CD4-positive, alpha-beta T cell (primary cell): Measurements from ENCODE around the gene NYAP2. TPM values are rescaled to one million over a fixed set of nuclear protein-coding genes. Genes with fewer than 3 reads are reported as not detected.

Experiments
- ATAC-seq: fragments of 200-7000 bp; cut with Tn5 transposase; one replicate; pipeline ENCODE4 v1.10.0; 2022; ENCODE audit warnings: mild to moderate bottlenecking; ENCODE audit not compliant: poor library complexity
- CTCF ChIA-PET: fragments of 350-600 bp; sonication (Branson Sonifier 250); formaldehyde crosslinking; loops from one replicate; lab custom pipeline; 2021; ENCODE audit warnings: antibody characterized with exemption, inconsistent platforms; lab: Charles Lee
- POLR2A ChIA-PET: fragments of 350-600 bp; sonication (Branson Sonifier 250); formaldehyde crosslinking; loops from one replicate; lab custom pipeline; 2021; ENCODE audit warnings: antibody characterized with exemption, inconsistent platforms; lab: Charles Lee
- DNase-seq, 14 experiments: peaks; one replicate each; pipeline ENCODE4 v3.0.0-alpha.2; 2013 to 2020; ENCODE audit warnings: mixed read lengths in 2 of 14
- H3K27ac ChIP-seq, 2 donors: one replicate each; pipeline versions ENCODE4 v1.5.1 to v1.7.0; 2013; ENCODE audit warnings: low read length in 2 of 2, low read depth in 1 of 2, mild to moderate bottlenecking in 1 of 2
- H3K27me3 ChIP-seq, 2 experiments: 1 replicate in 1 of 2; 2 replicates in 1 of 2; pipeline versions ENCODE4 v1.6.1 to v1.7.0; 2013; ENCODE audit warnings: low read length in 2 of 2, control low read depth in 1 of 2, mild to moderate bottlenecking in 1 of 2, moderate library complexity in 1 of 2; ENCODE audit not compliant: insufficient read depth in 2 of 2, control insufficient read depth in 1 of 2
- H3K36me3 ChIP-seq: one replicate; pipeline ENCODE4 v1.6.1; 2013; ENCODE audit warnings: low read length, control low read depth; ENCODE audit not compliant: insufficient read depth
- H3K4me1 ChIP-seq: one replicate; pipeline ENCODE4 v1.6.1; 2013; ENCODE audit warnings: low read length, control low read depth; ENCODE audit not compliant: insufficient read depth
- H3K4me3 ChIP-seq: one replicate; pipeline ENCODE4 v1.5.1; 2013; ENCODE audit warnings: mild to moderate bottlenecking, low read length, moderate library complexity
- H3K9me3 ChIP-seq, 2 experiments: 1 replicate in 1 of 2; 2 replicates in 1 of 2; pipeline versions ENCODE4 v1.6.1 to v1.7.0; 2013; ENCODE audit warnings: low read length in 2 of 2, mild to moderate bottlenecking in 2 of 2, control low read depth in 1 of 2, moderate library complexity in 1 of 2; ENCODE audit not compliant: control insufficient read depth in 1 of 2, insufficient read depth in 1 of 2
- H3K27ac Mint-ChIP-seq: one replicate; pipeline ENCODE4 v1.8.0; 2020; ENCODE audit warnings: mixed read lengths
- H3K27me3 Mint-ChIP-seq: one replicate; pipeline ENCODE4 v1.8.0; 2021; ENCODE audit warnings: mixed read lengths
- H3K36me3 Mint-ChIP-seq: one replicate; pipeline ENCODE4 v1.8.0; 2021; ENCODE audit warnings: low read depth, mixed read lengths
- H3K4me1 Mint-ChIP-seq: one replicate; pipeline ENCODE4 v1.8.0; 2021; ENCODE audit warnings: low read depth, mixed read lengths
- H3K4me3 Mint-ChIP-seq: one replicate; pipeline ENCODE4 v1.8.0; 2020; ENCODE audit warnings: mild to moderate bottlenecking, mixed read lengths
- H3K9me3 Mint-ChIP-seq: one replicate; pipeline ENCODE4 v1.8.0; 2020; ENCODE audit warnings: mixed read lengths
- CTCF ChIP-seq: fragments of 200-600 bp; IDR thresholded peaks from one replicate; pipeline ENCODE4 v1.8.0; 2022; ENCODE audit warnings: antibody characterized with exemption, mild to moderate bottlenecking
- intact Hi-C, 2 experiments: fragments of 100-400 bp; cut with DNase I in 1 of 2; cut with micrococcal nuclease in 1 of 2; formaldehyde crosslinking; loops; one replicate each; pipeline versions ENCODE4 v1.15.1 to v1.9.0; 2023 to 2025; cut with DNase I, micrococcal nuclease
- total RNA-seq, 174 experiments: library from RNA in 2 of 174; stranded (reverse) in 2 of 174; gene quantifications; one replicate each; pipeline ENCODE4 v1.2.3 and lab custom pipeline; 2021 to 2026

Gene NYAP2
- total RNA-seq, 2 experiments from 2014 or later, result not detected

DNA sequence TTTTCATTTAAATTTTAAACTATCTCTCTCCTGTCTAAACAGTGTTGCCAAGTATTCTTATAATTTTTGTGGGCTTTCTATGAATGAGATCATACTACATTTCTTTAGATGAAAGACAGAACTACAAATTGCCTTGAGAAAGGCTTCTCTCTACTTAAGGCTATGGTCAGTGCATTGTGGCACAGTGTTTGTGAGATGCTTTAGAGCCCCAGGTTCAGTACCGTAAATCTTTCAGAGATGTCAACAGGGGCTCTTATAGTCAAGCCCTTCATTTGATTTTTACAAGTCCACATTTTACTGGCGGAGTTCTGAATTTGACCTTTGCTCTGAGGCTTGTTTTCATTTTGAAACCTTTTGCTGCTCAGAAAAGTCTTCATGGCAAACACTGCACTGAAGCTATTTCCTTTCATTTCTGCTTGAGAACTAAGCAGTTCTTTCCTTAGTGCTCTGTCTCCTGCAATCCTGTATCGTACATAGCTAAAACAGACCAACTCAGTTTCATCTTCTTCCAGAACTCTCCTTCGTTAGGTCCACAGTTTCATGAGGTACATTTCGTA is 175.2 kb downstream of the NYAP2 start:
- H3K4me1 Mint-ChIP-seq, result no peaks in the 10 kb centered on the region
- Histone ChIP-seq H3K27ac (no peak overlapping the region), H3K36me3 (no peaks in the 10 kb centered on the region), H3K9me3 (peaks cover 0 to 4% of the 10 kb centered on the region in 2 experiments), H3K4me1 (no peaks in the 10 kb centered on the region), H3K4me3 (no peak overlapping the region), H3K27me3 (no peaks in the 10 kb centered on the region)
- CTCF ChIA-PET, result no interaction called here
- H3K9me3 Mint-ChIP-seq, result no peaks in the 10 kb centered on the region
- H3K27ac Mint-ChIP-seq, result no peak overlapping the region
- H3K27me3 Mint-ChIP-seq, result peaks cover 30% of the 10 kb centered on the region
- no peak overlapping the region for H3K4me3 Mint-ChIP-seq
- POLR2A ChIA-PET, result no interaction called here
- no peaks in the 10 kb centered on the region for H3K36me3 Mint-ChIP-seq
- intact Hi-C loops, result no loop called here
- TF ChIP-seq CTCF, result no peak
- ATAC-seq (no peak), DNase-seq (no peak)

DNA sequence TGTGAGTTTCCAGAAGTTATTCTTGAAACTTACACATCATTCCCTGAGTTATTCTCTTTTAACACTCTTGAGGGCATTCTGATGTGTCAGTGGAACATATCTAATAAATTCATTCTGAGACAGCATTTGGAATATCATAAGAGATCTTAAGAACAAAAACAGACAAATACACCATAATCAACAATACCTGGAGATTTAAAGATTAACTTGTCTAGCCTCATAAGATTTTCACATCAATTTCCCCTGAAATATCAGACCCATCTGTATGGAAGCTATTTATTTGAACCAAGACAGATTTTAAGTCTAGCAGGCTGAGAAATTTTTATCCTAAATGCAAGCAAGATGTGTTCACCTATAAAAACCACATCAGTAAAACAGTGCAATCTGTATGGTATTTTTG is 181.6 kb downstream of the NYAP2 start:
- Histone ChIP-seq H3K36me3 (no peaks in the 10 kb centered on the region), H3K4me1 (no peaks in the 10 kb centered on the region), H3K27me3 (no peaks in the 10 kb centered on the region), H3K4me3 (no peak overlapping the region), H3K9me3 (peaks cover 0 to 12% of the 10 kb centered on the region in 2 experiments), H3K27ac (no peak overlapping the region)
- Mint-ChIP-seq H3K4me3 (no peak overlapping the region), H3K27ac (no peak overlapping the region), H3K27me3 (peaks cover 24% of the 10 kb centered on the region), H3K9me3 (no peaks in the 10 kb centered on the region), H3K4me1 (no peaks in the 10 kb centered on the region), H3K36me3 (no peaks in the 10 kb centered on the region)
- intact Hi-C loops, result no loop called here
- DNase-seq, result no peak
- ATAC-seq, result no peak
- ChIA-PET POLR2A (no interaction called here), CTCF (no interaction called here)
- no peak for TF ChIP-seq CTCF

DNA sequence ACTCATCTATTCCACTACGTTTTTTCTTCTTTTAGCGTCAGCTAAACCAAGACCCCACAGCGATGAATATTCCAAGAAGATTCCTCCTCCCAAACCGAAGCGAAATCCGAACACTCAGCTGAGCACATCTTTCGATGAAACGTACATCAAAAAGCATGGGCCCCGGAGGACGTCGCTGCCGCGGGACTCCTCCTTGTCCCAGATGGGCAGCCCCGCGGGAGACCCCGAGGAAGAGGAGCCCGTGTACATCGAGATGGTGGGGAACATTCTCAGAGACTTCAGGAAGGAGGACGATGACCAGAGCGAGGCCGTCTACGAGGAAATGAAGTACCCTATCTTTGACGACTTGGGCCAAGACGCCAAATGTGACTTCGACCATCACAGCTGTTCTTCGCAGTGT is 182.4 kb downstream of the NYAP2 start:
- ChIA-PET POLR2A (no interaction called here), CTCF (no interaction called here)
- no peaks in the 10 kb centered on the region for H3K4me1 Mint-ChIP-seq
- no peaks in the 10 kb centered on the region for H3K36me3 Mint-ChIP-seq
- H3K9me3 Mint-ChIP-seq, result no peaks in the 10 kb centered on the region
- Histone ChIP-seq H3K9me3 (peaks cover 0 to 12% of the 10 kb centered on the region in 2 experiments), H3K27me3 (no peaks in the 10 kb centered on the region), H3K4me1 (no peaks in the 10 kb centered on the region), H3K27ac (no peak overlapping the region), H3K4me3 (no peak overlapping the region), H3K36me3 (no peaks in the 10 kb centered on the region)
- intact Hi-C loops, result no loop called here
- no peak for TF ChIP-seq CTCF
- H3K27me3 Mint-ChIP-seq, result peaks cover 24% of the 10 kb centered on the region
- no peak for DNase-seq
- no peak for ATAC-seq
- H3K4me3 Mint-ChIP-seq, result no peak overlapping the region
- no peak overlapping the region for H3K27ac Mint-ChIP-seq
